GOT3 (cell line): ENCODE data around the gene PRICKLE3.

Source experiments
- DNase-seq: peaks from one replicate; lab custom pipeline; 2025; ENCODE audit warnings: mixed read lengths; lab: John Stamatoyannopoulos, UW

Gene PRICKLE3, protein sequence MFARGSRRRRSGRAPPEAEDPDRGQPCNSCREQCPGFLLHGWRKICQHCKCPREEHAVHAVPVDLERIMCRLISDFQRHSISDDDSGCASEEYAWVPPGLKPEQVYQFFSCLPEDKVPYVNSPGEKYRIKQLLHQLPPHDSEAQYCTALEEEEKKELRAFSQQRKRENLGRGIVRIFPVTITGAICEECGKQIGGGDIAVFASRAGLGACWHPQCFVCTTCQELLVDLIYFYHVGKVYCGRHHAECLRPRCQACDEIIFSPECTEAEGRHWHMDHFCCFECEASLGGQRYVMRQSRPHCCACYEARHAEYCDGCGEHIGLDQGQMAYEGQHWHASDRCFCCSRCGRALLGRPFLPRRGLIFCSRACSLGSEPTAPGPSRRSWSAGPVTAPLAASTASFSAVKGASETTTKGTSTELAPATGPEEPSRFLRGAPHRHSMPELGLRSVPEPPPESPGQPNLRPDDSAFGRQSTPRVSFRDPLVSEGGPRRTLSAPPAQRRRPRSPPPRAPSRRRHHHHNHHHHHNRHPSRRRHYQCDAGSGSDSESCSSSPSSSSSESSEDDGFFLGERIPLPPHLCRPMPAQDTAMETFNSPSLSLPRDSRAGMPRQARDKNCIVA

DNA sequence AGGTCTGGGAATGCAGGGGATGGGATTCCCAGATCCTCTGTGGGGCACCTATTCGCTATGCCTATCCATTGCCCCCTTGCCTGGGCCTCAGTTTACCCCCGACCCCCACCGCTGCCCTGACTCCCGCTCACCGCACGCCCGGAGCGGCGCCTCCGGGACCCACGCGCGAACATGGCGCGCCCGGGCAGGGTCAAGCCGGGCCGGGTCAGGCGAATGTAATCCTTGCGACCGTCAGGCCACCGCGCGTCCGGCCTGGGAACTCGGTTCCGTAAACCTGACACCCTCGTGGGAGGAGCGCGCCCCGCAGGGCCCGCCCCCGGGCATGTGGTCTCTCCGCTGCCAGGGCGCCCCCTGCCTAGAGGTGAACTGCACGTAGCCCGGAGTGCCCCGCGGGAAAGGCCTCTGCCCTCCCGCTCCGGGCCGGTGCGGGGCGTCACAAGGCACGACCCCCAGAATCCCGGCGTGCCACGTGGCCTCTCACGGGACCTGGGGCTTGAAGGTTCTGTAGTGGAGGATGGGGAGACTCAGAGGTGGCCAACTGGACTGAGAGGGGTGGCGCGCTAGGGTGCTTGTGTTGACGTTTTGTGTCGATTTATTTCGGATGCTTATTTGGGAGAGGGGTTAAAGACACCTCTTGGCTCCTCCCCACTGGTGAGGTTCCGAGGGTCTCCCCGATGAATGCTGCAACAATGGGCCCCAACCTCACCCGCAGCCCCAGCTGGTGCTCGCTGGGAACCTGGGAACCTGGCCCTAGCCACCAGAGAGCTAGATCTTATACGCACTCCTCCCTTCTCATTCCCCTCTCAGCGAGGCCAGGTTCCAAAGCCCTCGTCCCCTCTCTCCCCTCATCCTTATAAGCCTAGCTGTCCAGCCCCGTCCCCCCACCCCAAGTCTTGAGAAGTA, at the start of gene PRICKLE3:
Gene PRICKLE3 (minus strand): TSS at position 249 of the 903 bp plus-strand sequence. CDS start 76 bp downstream, at position 173.
- peak; percentile 7 for DNase-seq

DNA sequence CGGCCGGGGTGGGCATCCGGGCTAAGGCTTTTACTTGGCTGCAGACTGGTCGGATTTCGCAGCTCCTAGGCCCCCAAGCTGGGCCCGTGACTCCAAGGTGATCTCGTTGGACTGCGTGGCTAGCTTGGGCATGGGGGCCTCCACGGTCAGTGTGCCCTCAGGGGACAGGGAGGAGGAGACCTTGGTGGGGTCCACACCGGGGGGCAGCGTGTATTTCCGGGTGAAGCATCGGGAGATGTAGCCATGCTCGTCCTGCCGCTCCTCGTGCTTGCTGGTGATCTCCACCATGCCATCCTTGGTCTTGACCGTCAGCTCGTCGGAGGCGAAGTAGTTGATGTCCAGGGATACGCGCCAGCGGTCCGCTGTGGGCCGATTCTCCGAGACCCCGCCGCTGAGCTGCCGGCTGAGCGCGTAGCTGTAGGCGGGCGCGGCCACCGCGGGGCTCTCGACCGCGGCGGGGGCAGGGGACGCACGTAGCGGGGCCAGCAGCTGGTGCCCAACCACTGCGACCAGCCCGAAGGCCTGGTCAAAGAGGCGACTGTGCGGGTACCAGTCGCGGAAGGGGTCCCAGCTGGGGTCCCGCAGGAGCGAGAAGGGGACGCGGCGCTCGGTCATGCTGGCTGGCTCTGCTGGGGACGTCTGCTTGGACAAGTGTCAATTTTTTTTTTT, 47.8 kb upstream of the PRICKLE3 start:
- DNase-seq, result no peak

DNA sequence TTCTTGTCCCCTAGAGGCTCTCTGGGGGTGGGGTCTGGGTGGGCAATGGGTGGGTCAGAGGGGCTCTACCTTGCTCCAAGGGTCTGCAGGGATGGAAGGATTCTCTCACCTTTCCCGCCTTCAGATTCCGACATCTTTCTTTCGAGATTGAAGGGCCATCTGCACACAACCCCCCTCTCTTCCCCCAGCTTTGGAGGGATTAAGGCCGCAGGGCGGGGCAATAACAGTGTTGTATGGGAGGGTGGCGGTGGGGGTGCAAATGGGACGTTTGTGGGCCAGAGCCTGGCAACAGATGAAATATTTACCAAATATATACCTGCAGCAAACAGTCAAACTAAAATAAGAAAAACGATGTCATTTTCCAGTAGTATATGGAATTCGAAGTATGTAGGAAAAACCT, 47.0 kb upstream of the PRICKLE3 start, which contains the start of gene CACNA1F:
Gene CACNA1F (minus strand): TSS at position 165 of the 400 bp plus-strand sequence. CDS start 31 bp downstream, at position 134.
- DNase-seq, result no peak

DNA sequence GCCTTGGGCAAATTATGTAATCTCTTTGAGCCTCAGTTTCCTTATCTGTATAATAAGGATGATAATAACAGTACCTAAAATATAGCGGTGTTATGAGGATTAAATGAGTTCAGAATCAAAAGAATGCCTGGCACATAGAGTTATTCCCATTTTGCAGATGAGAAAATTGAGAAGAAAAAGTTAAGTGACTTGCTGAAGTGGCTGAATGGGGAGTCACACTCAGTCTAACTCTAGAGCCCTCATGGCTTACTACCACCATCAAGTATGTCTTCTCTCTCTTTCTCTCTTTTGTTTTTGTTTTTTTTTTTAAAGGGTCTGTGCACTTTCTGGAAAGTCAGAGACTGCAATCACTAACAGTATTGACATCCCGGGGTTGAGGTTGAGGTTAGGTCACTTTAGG, 46.4 kb upstream of the PRICKLE3 start:
- DNase-seq, result no peak

DNA sequence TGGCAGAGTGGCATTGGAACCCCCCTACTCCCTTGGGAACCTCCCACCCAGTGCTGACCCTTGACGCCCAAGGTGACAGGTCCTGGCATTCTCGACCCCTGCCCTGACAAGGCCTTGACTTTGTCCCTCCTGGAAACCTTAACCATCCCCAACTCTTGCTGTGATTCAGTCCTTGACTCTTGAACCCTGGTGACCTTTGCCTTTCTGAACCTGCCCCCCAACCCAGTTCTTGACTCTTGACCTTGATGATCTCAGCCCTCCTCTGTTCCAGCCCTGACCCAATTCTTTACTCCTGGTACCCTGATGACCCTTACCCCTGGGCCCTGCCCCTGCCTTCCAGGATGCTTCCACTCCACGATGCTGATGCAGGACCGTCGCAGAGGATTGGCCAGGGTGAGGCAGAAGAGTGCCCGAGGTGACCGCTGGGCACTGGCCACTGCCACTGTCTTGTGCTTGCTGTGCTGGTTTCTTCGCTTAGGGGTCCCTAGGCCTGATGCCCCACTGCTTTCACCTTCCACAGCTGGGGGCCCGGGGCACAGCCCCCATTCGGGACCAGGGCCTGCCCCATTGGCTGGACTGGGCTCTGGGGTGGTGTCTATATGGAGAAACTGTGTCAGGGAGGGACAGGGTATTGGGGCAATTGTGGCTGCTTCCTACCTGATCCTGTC, 45.3 kb upstream of the PRICKLE3 start:
- DNase-seq, result no peak

DNA sequence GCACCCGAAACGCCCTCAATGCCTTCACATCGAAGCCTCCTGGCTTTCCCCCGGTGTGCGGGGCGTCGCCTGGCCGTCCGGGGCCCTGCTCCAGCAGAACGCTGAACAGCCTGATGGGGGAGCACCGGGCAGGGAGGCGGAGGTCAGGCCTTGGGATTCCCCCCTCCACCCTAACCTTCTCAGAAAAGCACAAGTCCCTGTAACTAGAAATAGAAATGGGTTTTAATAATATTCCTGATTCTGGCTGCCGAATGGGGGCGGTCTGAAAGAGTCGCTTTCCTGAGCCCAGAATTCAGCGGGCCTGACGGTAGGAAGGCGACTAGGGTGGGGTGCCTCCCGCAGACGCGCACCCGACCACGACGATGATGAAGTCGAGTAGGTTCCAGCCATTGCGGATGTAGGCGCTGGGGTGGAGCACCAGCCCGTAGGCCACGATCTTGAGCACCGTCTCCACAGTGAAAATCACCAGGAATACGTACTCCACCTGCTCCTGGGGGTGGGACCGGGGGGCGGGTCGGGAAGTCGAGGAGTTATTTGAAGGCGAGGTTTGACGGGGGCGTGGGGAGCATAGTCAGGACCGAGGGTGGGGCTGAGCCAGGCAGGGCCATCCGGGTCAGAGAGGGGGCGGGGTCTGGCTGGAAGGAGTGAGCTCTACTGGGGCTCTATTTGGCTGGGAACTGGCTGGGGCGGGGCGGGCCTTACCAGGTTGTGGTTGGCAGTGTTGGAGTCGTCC, 44.5 kb upstream of the PRICKLE3 start:
- no peak for DNase-seq

DNA sequence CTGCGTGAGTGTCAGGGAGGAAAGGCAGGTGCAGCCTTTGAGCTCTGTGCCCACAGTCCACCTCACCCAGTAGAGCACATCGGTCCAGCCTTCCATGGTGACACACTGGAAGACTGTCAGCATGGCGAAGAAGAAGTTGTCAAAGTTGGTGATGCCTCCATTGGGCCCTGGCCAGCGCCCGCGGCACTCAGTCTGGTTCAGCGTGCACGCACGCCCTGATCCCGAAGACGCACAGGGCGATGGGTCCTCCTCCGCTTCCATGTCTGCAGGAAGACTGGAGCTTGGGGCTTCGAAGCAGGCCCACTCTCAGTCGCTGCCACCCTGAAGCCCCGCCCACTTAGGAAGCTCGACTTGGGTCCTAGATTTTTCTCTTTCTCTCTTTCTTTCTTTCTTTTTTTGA, 42.0 kb upstream of the PRICKLE3 start:
- no peak for DNase-seq

DNA sequence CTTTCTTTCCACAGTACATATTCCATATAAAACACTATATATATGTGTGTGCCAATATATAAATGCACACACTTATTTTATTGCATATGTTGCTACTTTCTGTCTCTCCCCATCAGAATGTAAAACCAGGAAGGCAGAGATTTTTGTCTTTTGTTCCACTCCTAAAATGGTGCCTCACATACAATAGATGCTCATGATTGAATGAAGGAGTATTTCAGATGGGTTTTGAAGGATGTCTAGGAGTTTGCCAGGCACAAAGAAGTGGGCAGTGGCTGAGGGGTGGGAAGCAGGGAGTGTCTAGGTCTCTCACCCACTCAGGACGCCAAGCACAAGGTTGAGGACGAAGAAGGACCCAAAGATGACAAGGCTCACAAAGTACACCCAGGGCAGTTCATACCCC, 41.6 kb upstream of the PRICKLE3 start:
- no peak for DNase-seq

DNA sequence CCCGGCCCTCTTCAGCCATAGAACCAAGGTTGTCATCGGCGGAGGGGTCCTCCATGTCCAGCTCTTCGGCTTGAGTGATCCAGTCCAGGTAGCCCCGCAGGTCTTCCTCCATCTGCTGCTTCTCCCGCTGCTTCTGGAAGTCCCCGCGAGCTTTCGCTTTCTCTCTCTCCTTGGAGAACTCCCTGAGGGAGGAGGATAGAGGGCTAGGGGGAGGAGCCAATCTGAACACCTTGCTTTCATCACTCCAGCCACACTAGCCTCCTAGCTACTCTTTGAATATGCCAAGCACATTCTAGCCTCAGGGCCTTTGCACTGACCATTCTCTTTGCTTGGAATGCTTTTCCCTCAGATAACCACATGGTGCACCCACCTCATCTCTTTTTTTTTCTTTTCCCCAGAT, 40.8 kb upstream of the PRICKLE3 start:
- no peak for DNase-seq

DNA sequence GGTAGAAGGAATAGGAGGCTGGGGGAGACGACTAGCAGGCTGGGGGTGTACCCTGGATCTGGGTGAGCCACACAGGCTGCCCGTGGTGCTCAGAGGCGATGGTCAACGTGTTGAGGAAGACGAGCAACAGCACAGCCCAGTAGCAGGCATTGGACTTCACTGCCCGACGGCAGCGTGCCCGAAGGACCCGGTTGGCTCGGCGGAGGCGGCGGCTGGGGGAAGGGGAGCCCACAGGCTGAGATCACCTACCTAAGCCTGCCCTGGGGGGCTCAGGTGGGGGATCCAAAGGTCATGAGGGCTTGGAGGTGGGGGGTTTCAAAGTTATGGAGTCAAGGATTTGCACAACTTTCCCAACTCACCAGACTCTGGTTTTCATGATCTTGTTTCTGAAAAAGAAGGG, 39.7 kb upstream of the PRICKLE3 start:
- DNase-seq, result no peak

DNA sequence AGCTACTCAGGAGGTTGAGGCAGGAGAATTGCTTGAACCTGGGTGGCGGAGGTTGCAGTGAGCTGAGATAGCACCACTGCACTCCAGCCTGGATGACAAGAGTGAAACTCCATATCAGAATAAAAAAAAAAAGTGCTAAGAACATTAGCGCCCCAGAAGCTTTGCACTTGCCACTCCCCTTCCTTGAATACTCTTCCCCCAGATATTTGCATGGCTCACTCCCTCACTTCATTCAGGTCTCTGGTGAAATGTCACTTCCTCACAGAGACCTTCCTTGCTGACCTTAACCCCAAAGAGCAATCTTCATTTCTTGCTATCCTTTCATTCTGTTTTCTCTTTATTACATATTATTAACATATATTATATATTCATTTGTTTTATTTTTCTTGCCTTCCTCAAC, 35.7 kb upstream of the PRICKLE3 start:
- DNase-seq, result no peak

DNA sequence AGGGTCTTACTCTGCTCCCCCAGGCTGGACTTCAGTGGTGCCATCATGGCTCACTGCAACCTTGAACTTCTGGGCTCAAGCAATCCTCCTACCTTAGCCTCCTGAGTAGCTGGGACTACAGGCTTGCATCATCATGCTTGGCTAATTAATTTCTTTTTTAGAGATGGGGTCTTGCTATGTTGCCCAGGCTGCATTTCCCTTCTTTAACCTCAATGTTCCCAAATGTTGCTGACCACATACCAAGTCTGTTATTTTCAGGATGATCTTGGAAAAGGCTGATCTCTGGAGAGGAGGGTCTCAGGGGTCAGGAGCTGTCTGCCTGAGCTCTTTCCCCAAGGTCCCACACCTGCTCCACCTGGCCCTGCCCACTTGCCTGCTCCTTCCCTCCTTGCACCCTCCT, 33.9 kb upstream of the PRICKLE3 start:
- DNase-seq, result no peak

DNA sequence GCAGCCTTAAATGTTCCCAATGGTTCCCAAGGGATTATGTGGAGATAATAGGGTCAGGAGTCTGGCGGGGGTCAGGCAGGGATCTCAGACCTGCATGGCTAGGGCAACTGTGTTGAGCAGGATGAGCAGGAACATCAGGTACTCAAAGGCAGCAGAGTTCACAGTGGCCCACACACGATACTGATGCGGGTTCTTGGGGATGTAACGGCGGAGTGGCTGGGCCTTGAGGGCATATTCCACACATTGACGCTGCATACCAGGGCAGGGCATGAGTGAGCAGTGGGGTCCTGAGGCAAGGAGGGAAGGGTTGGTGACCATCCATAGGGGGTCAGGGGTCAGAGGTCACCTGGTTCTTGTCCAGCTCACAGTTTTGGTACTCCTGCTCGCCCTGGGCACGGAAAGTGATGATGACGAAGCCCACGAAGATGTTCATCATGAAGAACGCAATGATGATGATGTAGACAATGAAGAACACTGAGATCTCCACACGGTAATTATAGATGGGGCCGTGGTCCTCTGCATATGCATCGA, 28.9 kb upstream of the PRICKLE3 start:
- no peak for DNase-seq

DNA sequence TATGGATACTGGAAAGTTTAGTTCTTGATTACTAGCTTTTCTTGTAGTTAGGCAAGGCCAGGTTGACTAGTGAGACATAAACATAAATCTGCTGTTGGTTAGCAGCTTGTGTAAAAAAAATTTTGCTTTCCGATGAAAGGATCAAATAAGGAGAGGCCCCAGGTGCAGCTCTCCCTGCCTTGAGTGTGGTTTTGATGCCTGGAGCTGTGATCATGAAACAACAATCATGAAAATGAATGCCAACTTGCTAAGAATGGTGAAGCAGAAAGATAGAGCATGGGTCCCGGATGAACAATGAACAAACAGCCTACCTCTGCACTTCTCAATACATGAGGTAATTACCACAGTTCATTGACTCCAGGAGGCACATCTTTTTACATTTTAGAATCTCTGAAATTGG, 28.2 kb upstream of the PRICKLE3 start:
- no peak for DNase-seq

DNA sequence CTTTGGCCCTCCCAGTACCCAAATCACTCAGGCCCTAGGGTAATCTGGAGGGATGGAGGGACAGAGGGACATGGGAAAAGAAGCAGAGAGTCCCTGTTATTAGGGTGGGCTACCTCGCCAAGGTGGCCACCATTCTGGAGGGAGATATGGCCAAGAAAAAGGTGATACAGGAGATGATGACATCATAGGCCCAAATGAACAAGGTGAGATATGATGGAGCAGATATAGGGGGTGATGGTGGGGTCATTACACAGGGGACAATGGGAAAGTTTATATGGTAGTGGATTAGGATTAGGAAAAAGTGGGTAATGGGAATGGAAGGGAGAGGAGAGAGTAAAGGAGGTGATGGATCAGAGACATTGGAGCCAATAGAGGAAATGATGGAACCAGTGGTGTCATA, 26.7 kb upstream of the PRICKLE3 start:
- no peak for DNase-seq

DNA sequence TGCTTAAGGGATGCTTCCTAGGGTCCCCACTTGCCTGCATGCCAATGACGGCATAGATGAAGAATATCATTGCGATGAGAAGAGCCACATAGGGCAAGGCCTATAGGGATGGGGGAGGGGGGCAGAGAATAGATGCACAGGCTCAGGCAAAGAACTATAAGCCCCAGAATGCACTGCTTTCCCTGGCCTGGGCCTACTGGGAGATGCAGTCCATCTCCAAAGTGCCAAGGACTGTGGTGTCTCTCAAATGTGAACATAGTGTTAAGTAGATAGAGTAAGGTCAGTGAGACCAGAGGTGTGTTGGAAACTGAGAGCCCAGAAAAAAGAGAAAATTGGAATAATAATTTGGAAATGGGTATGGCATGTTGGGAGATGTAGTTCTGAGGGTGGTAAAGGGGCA, 26.0 kb upstream of the PRICKLE3 start:
- no peak for DNase-seq

DNA sequence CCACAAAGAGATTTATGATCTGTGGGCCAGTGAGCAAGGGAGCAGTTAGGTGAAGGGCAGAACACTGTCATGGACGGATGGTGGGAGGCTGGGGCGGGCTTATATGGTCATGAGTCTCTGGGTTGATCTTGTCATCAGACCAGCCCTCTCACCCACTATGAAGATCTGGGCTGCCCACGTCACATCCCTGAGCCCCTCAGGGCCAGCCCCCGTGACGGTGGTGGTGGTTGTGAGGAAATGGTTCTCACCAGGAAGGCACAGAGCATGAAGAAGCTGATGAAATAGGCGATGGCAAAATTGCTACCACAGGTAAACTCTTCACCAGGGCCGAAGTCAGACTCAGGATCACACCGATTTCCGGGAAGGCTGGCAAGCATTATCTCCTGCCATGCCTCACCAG, 24.9 kb upstream of the PRICKLE3 start:
- no peak for DNase-seq

DNA sequence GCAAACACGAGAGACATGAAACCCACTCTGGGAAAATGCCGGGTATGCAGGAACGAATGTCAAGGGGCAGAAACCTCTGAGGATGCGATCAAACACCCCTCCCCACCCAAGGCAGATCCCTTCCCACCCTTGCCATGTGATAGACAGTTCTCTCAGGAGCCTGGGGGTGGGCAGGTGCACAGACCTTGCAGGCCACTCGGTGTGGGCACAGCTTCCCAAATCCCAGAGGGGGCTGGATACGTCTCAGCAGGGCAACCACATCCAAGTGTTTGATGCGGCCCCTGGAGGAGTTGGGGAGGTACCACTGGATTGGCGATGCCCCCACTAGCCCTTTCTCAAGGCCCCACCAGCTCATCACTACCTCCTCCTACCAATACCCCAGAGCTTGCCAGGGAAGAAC, 24.2 kb upstream of the PRICKLE3 start:
- DNase-seq, result no peak

DNA sequence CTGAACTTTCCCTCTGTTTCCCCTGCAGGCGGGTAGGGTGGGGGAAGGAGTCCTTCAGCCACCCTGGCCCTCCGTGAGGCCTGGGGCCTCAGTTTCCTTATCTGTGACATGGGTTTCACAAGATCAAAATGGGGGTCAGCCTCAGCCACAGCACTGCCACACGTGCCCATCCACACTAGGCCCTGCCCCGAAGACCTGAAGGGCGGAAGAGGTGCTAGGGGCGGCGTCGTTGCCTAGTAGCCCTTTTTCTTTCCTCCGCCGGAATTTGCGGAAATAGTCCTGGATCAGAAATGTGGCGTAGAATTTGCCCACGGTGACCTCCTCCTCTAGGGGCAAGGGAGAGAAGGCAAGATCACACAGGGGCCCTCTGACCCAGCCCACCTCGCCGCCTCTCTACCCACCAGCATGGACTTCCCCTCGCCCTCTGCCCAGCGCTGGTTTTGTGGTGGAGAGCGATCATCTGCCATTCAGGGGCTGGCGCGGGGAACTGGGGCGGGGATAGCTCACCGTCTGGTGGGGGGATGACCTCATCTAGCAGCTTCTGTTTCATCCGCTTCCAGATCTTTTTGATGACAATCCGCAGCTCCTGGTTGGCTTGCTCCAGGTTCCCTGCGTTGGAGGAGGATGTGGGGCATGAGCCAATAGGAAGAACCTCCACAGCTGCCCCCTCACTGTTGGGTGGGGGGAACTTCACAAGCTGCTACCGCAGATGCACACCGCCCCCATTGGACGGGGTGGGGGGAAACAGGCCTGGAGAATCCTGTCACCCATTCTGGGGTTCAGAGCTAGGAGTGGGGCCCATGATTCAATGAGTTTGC, 23.5 kb upstream of the PRICKLE3 start:
- no peak for DNase-seq

DNA sequence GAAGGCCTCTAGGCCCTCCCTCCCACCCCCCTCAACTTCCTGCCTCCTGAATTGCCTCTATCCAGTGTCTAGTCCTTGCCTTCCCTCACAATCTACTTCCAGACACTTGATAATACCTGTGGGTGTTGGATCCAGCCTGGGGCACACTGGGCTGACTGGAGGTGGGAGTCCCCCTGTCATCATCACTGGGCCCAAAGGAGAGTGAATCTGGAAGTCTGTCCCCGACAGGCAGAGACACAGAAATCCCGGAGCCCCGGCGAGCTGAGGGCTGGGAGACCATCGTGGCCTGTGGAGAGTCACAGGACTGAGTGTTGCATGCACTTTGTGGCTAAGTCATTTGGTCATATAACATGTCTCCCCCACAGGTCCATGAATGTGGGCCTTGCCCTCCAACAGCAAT, 22.2 kb upstream of the PRICKLE3 start:
- DNase-seq, result no peak
